ENCODE data around the gene POLR3GL.

GRCh38 chr1:145980457-145980994 lies 16.0 kb downstream of the POLR3GL start:
- TF ChIP-seq CTCF (IDR thresholded peaks at IDR 0.05; ENCODE audit: low read depth, low read length) (no peak), POLR2A (IDR thresholded peaks at IDR 0.05; ENCODE audit: extremely low read depth, insufficient read length) (no peak), MAX (IDR thresholded peaks at IDR 0.05; ENCODE audit: low read depth, low read length) (no peak), MYC (IDR thresholded peaks at IDR 0.05; ENCODE audit: low read depth, low read length) (no peak)
